Liver (tissue), 3 donors: ENCODE data around the gene NUDT4.

Experiments
- CTCF ChIP-seq: fragments of 150-350 bp; IDR thresholded peaks from 2 replicates; pipeline ENCODE4 v1.5.1; 2017; ENCODE audit warnings: improper control_type of control experiment, low read depth, low read length; ENCODE audit not compliant: missing input control
- GABPA ChIP-seq, 2 donors: IDR thresholded peaks in 1 of 2; conservative IDR thresholded peaks in 1 of 2; 2 replicates each; pipeline ENCODE4 v1.6.1; 2016; ENCODE audit warnings: antibody characterized with exemption in 2 of 2, mild to moderate bottlenecking in 1 of 2, moderate library complexity in 1 of 2
- NR2F2 ChIP-seq: IDR thresholded peaks from 2 replicates; pipeline ENCODE4 v1.6.1; 2016; ENCODE audit warnings: antibody characterized with exemption
- RAD21 ChIP-seq, 2 donors: IDR thresholded peaks; 2 replicates each; pipeline ENCODE4 v1.6.1; 2016; ENCODE audit warnings: antibody characterized with exemption in 2 of 2, mild to moderate bottlenecking in 2 of 2
- REST ChIP-seq: IDR thresholded peaks from 2 replicates; pipeline ENCODE4 v1.6.1; 2016; ENCODE audit warnings: antibody characterized with exemption, mild to moderate bottlenecking
- TAF1 ChIP-seq: conservative IDR thresholded peaks from 2 replicates; pipeline ENCODE4 v1.6.1; 2016; ENCODE audit warnings: antibody characterized with exemption, mild to moderate bottlenecking
- ZBTB33 ChIP-seq: IDR thresholded peaks from 2 replicates; pipeline ENCODE4 v1.6.1; 2016; ENCODE audit warnings: antibody characterized with exemption
- donor health status: healthy.
- donor health status: healthy.

- TF ChIP-seq TAF1 (no peak), CTCF (no peak), ZBTB33 (no peak), NR2F2 (no peak), GABPA (IDR thresholded peaks at IDR 0.05 in 1 of 2, conservative IDR thresholded peaks at IDR 0.05 in 1 of 2) (no peak), RAD21 (IDR thresholded peaks at IDR 0.05) (no peak), REST (no peak)
Measured at GRCh38 chr12:93336291-93336741, 41.4 kb upstream of the NUDT4 start.
